ENCODE results near the gene ZC3H18. TPM values are rescaled to one million over a fixed set of nuclear protein-coding genes. Genes with fewer than 3 reads are reported as not detected.

Gene ZC3H18
- total RNA-seq, 1 donor from 2014 or later: 50.2 TPM

DNA sequence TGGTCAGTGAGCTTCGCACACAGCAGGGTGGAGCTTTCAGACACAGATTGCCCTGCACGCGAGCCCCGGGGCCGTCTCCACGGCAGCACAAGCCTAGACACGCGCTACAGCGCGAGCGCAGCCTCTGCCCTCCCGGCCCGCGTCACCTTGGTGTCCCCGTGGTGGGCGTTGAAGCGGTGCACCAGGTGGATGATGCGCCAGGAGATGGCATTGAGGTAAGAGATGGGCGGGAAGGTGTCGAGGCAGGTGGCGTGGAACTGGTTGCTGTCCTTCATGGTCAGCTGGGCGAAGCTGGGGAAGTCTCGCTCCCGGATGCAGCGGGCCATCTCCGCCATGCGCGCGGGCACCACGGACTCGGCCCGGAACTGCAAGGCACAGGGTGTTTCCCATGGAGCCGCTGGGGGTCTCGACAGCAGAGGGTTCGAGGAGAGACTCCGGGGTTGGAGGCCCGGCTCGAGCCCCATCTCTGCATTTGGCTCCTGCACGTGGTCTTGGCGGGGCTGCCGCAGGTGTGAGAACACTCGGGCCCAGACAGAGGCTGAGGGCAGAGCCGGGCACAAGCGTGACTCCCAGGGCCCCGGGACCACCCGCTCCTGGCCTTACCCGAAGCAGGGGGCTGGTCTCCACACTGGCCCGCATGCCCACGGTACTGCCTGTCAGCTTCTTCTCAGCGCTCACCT, 85.0 kb downstream of the ZC3H18 start:
- Mint-ChIP-seq H3K4me1 (ENCODE audit: unreplicated experiment) (peaks cover 8% of the 10 kb centered on the region), H3K27ac (ENCODE audit: unreplicated experiment) (no peak overlapping the region), H3K36me3 (ENCODE audit: unreplicated experiment) (peaks cover 7% of the 10 kb centered on the region), H3K4me3 (ENCODE audit: unreplicated experiment) (no peak overlapping the region), H3K27me3 (ENCODE audit: unreplicated experiment) (no peaks in the 10 kb centered on the region), H3K9me3 (ENCODE audit: unreplicated experiment) (no peaks in the 10 kb centered on the region)
- TF ChIP-seq, protein P1, sequence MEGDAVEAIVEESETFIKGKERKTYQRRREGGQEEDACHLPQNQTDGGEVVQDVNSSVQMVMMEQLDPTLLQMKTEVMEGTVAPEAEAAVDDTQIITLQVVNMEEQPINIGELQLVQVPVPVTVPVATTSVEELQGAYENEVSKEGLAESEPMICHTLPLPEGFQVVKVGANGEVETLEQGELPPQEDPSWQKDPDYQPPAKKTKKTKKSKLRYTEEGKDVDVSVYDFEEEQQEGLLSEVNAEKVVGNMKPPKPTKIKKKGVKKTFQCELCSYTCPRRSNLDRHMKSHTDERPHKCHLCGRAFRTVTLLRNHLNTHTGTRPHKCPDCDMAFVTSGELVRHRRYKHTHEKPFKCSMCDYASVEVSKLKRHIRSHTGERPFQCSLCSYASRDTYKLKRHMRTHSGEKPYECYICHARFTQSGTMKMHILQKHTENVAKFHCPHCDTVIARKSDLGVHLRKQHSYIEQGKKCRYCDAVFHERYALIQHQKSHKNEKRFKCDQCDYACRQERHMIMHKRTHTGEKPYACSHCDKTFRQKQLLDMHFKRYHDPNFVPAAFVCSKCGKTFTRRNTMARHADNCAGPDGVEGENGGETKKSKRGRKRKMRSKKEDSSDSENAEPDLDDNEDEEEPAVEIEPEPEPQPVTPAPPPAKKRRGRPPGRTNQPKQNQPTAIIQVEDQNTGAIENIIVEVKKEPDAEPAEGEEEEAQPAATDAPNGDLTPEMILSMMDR (IDR thresholded peaks at IDR 0.05): no peak
- DNase-seq (ENCODE audit: extremely low spot score, unreplicated experiment): no peak

DNA sequence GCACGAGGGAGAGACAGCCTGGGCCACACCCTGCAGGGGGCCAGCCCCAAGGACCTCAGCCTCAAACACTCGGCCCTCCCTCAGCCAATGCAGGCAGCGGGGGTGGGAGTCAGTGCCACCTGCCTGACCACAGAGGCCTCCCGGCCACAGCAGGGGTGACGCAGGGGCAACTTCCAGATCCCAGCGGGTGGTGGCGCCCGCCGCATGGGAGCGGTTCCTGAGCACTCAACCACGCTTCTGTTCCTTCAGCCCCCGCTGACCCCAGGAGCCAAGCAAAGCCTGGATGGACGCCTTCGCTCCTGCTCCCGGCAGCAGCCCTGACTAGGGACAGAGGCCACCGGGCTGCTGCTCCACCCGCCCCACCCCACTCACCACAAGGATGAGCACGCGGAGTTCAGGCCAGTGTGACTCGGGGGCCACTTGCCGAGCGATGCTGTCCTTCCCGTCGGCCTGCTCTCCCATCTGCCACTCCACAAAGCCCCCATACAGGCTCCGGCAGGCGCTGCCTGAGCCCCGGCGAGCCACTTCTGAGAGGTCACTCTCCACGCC, 85.6 kb downstream of the ZC3H18 start:
- Mint-ChIP-seq H3K27ac (ENCODE audit: unreplicated experiment) (no peak overlapping the region), H3K27me3 (ENCODE audit: unreplicated experiment) (no peaks in the 10 kb centered on the region), H3K36me3 (ENCODE audit: unreplicated experiment) (peaks cover 7% of the 10 kb centered on the region), H3K4me1 (ENCODE audit: unreplicated experiment) (peaks cover 7% of the 10 kb centered on the region), H3K4me3 (ENCODE audit: unreplicated experiment) (no peak overlapping the region), H3K9me3 (ENCODE audit: unreplicated experiment) (no peaks in the 10 kb centered on the region)
- TF ChIP-seq, protein P1 (IDR thresholded peaks at IDR 0.05): no peak
- DNase-seq (ENCODE audit: extremely low spot score, unreplicated experiment): no peak

DNA sequence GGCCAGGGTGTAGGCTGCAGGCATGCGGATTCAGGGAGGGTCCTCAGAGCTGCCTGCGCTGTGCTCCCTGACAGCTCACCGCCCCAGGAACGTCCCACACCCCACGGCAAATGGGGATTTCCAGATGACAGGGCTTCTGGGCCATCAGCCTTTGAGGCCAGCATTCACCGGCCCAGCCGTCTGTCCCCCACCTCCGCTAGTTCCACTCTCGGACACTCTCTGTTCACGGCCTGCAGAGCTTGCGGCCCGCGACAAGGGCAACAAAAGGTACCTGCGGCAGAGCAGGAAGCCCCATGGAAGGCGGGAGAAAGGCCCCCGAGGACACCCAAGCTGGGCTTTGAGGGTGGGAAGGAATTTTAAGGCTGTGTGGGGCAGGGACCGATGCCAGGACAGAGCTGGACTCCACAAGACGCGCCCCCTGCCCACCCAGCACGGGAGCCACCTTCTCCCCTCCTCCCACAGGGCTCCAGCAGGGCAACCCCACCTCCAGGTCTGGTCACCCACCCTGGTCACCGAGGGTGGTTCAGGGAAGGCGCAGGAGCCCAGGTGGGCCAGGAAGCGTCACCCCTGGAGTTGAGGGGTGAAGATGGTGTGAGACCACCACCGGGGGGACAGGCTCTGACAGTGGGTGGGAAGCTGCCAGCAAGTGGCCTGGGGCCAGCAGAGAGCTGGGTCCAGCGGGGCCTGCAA, 86.2 kb downstream of the ZC3H18 start:
- peaks cover 7% of the 10 kb centered on the region for H3K36me3 Mint-ChIP-seq (ENCODE audit: unreplicated experiment)

GRCh38 chr16:88657371-88657770, 87.2 kb downstream of the ZC3H18 start:
- Mint-ChIP-seq H3K9me3 (ENCODE audit: unreplicated experiment) (no peaks in the 10 kb centered on the region), H3K36me3 (ENCODE audit: unreplicated experiment) (peaks cover 7% of the 10 kb centered on the region), H3K27me3 (ENCODE audit: unreplicated experiment) (no peaks in the 10 kb centered on the region), H3K27ac (ENCODE audit: unreplicated experiment) (no peak overlapping the region), H3K4me3 (ENCODE audit: unreplicated experiment) (no peak overlapping the region), H3K4me1 (ENCODE audit: unreplicated experiment) (peaks cover 13% of the 10 kb centered on the region)
- DNase-seq (ENCODE audit: extremely low spot score, unreplicated experiment): no peak
- TF ChIP-seq, protein P1 (IDR thresholded peaks at IDR 0.05): no peak

More for the DNA sequence above, 86.2 kb downstream of the ZC3H18 start:
- Mint-ChIP-seq H3K4me1 (ENCODE audit: unreplicated experiment) (peaks cover 8% of the 10 kb centered on the region), H3K4me3 (ENCODE audit: unreplicated experiment) (no peak overlapping the region), H3K9me3 (ENCODE audit: unreplicated experiment) (no peaks in the 10 kb centered on the region), H3K27me3 (ENCODE audit: unreplicated experiment) (no peaks in the 10 kb centered on the region), H3K27ac (ENCODE audit: unreplicated experiment) (no peak overlapping the region)
- no peak for DNase-seq (ENCODE audit: extremely low spot score, unreplicated experiment)
- TF ChIP-seq, protein P1 (IDR thresholded peaks at IDR 0.05): no peak

DNA sequence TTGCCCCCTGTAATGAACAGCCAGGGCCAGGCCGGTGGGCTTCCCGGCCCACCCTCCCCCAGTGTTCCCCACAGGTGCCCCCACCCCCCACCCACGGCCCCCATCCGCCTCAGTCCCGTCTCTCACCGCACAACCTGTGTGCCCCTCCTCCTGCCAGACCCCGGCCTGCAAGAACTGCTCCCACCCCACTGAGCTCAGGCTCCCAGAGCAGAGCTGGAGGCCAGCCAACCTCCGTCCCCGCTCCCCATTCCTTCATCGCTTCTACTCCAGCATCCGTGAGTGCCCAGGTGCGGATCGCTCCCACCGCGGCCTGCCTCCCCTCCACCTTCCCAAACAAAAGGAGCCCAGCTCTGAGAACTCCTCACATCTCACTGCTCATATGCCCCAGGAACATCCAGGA, 88.5 kb downstream of the ZC3H18 start:
- peaks cover 5% of the 10 kb centered on the region for H3K36me3 Mint-ChIP-seq (ENCODE audit: unreplicated experiment)
- TF ChIP-seq, protein P1 (IDR thresholded peaks at IDR 0.05): no peak
- H3K9me3 Mint-ChIP-seq (ENCODE audit: unreplicated experiment): no peaks in the 10 kb centered on the region
- H3K4me3 Mint-ChIP-seq (ENCODE audit: unreplicated experiment): no peak overlapping the region
- H3K4me1 Mint-ChIP-seq (ENCODE audit: unreplicated experiment): peaks cover 13% of the 10 kb centered on the region
- H3K27ac Mint-ChIP-seq (ENCODE audit: unreplicated experiment): no peak overlapping the region
- H3K27me3 Mint-ChIP-seq (ENCODE audit: unreplicated experiment): no peaks in the 10 kb centered on the region
- DNase-seq (ENCODE audit: extremely low spot score, unreplicated experiment): no peak

Data from osteocyte (in vitro differentiated cells).